RWPE2 (cell line): ENCODE results near the gene TCP10L.
"Not testable (repeated sequence)": the region's sequence is repeated elsewhere in the genome, so short reads cannot be mapped to it uniquely, and the experiment has no call there.

Experiments used
- ATAC-seq: fragments of 200-7000 bp; cut with Tn5 transposase; 3 replicates; pipeline ENCODE4 v1.9.1; 2021; ENCODE audit warnings: low read depth
- DNase-seq: peaks from one replicate; pipeline ENCODE4 v3.0.0-alpha.2; 2020; ENCODE audit warnings: low spot score
- H3K27ac ChIP-seq: fragments of 450-650 bp; 2 replicates; pipeline ENCODE4 v1.5.1; 2017; ENCODE audit warnings: mild to moderate bottlenecking; ENCODE audit not compliant: poor library complexity, severe bottlenecking
- H3K27me3 ChIP-seq: fragments of 250-450 bp; sonication (Bioruptor Pico); 2 replicates; pipeline ENCODE4 v1.5.1; 2021; ENCODE audit warnings: mild to moderate bottlenecking, moderate library complexity; ENCODE audit not compliant: insufficient read depth, poor library complexity, severe bottlenecking
- H3K36me3 ChIP-seq: fragments of 250-450 bp; sonication (Bioruptor Pico); 2 replicates; pipeline ENCODE4 v1.5.1; 2020; ENCODE audit warnings: low read depth, mild to moderate bottlenecking, moderate library complexity
- H3K4me1 ChIP-seq: fragments of 250-450 bp; sonication (Bioruptor Pico); 2 replicates; pipeline ENCODE4 v1.5.1; 2021; ENCODE audit warnings: mild to moderate bottlenecking, moderate library complexity; ENCODE audit not compliant: insufficient read depth, poor library complexity, severe bottlenecking
- H3K4me3 ChIP-seq: fragments of 250-450 bp; sonication (Bioruptor Pico); 2 replicates; pipeline ENCODE4 v1.5.1; 2021; ENCODE audit warnings: mild to moderate bottlenecking, moderate library complexity; ENCODE audit not compliant: severe bottlenecking
- H3K9me3 ChIP-seq: fragments of 250-450 bp; sonication (Bioruptor Pico); 2 replicates; pipeline ENCODE4 v1.5.1; 2021; ENCODE audit warnings: mild to moderate bottlenecking, moderate library complexity; ENCODE audit not compliant: severe bottlenecking
- TF ChIP-seq, protein P1 (sequence below): fragments of 450-650 bp; IDR thresholded peaks from one replicate; pipeline ENCODE4 v1.5.1; 2017; ENCODE audit warnings: mild to moderate bottlenecking, moderate library complexity; ENCODE audit not compliant: poor library complexity, severe bottlenecking

TCP10L gene

DNA sequence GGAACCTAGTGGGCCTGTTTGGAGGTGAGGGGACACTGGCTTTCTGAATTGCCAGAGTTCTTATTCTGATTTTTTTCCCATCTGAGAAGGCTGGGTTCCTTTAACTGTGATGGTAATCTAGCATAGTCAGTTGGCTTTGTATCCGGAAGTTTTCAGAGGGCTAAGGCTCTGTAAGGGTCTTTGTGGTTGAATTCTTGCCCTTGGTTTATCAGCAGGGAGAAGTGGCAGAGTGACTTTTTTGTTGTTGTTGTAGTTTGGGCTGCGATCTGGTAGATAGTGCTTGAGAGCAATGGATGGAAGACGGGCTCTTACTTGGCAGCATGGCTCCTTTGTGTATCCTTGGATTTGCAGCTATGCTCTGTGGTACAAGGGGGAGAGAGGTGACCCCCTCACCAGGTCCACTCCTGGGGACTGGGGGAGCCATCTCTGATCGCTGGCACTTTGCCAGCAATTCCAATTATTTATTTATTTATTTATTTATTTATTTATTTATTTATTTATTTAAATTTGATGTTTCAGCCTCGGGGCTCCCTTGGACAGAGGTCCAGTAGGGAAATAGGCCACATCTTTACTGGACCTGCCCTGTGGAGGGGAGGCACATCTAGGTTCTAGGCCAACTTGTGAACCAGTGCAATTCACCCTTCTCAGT is 18.5 kb downstream of the TCP10L start:
- DNase-seq (no peak), ATAC-seq (no peak)
- Histone ChIP-seq H3K27ac (no peak overlapping the region), H3K36me3 (no peaks in the 10 kb centered on the region), H3K4me3 (no peak overlapping the region), H3K9me3 (no peaks in the 10 kb centered on the region), H3K27me3 (no peaks in the 10 kb centered on the region), H3K4me1 (peaks cover 10% of the 10 kb centered on the region)
- TF ChIP-seq, protein P1, sequence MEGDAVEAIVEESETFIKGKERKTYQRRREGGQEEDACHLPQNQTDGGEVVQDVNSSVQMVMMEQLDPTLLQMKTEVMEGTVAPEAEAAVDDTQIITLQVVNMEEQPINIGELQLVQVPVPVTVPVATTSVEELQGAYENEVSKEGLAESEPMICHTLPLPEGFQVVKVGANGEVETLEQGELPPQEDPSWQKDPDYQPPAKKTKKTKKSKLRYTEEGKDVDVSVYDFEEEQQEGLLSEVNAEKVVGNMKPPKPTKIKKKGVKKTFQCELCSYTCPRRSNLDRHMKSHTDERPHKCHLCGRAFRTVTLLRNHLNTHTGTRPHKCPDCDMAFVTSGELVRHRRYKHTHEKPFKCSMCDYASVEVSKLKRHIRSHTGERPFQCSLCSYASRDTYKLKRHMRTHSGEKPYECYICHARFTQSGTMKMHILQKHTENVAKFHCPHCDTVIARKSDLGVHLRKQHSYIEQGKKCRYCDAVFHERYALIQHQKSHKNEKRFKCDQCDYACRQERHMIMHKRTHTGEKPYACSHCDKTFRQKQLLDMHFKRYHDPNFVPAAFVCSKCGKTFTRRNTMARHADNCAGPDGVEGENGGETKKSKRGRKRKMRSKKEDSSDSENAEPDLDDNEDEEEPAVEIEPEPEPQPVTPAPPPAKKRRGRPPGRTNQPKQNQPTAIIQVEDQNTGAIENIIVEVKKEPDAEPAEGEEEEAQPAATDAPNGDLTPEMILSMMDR: no peak

DNA sequence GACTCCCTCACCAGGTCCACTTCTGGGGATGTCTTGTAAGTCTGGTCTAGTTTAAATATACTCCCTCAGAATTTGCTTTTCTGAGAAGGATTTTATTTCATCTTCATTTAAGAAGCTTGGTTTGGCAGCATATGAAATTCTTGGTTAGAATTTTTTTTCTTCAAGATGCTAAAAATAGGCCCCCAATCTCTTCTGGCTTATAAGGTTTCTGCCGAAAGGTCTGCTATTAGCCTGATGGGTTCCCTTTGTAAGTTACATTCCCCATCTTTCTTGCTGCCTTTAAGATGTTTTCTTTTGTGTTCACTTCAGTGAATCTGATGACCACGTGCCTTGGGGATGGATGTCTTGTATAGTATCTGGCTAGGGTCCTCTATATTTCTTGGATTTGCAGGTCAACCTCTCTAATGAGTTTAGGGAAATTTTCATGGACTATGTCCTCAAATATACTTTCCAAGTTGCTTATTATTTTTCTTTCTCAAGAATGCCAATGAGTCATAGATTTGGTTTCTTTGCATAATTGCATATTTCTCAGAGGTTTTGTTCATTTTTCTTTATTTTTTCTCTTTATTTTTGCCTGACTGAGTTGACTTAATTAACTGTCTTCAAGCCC is 19.4 kb downstream of the TCP10L start:
- no peaks in the 10 kb centered on the region for H3K9me3 ChIP-seq
- TF ChIP-seq, protein P1: no peak
- H3K27ac ChIP-seq: no peak overlapping the region
- DNase-seq: no peak
- H3K4me3 ChIP-seq: no peak overlapping the region
- ATAC-seq: no peak
- no peaks in the 10 kb centered on the region for H3K36me3 ChIP-seq
- H3K27me3 ChIP-seq: no peaks in the 10 kb centered on the region
- peaks cover 10% of the 10 kb centered on the region for H3K4me1 ChIP-seq

DNA sequence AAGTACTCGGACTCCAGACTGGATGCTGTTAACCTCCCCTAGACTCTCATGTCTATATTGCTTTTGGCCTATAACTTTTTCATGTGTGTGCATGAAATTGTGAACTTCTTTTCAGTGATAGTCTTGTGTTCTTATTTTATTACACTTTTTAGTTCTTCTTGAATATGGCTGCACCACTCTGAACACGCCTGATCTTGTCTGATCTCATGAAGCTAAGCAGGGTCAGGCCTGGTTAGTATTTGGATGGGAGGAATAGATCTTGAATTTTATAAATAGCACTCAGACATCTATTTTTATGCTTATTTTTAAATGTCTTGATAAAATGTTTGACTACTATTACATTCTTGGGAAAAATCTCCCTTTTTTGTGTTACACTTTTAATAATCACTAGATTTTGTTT is 22.4 kb downstream of the TCP10L start:
- no peak overlapping the region for H3K4me3 ChIP-seq
- H3K36me3 ChIP-seq: no peaks in the 10 kb centered on the region
- H3K9me3 ChIP-seq: no peaks in the 10 kb centered on the region
- no peaks in the 10 kb centered on the region for H3K27me3 ChIP-seq
- H3K27ac ChIP-seq: no peak overlapping the region
- ATAC-seq: no peak
- TF ChIP-seq, protein P1: no peak
- no peak for DNase-seq
- H3K4me1 ChIP-seq: no peaks in the 10 kb centered on the region

DNA sequence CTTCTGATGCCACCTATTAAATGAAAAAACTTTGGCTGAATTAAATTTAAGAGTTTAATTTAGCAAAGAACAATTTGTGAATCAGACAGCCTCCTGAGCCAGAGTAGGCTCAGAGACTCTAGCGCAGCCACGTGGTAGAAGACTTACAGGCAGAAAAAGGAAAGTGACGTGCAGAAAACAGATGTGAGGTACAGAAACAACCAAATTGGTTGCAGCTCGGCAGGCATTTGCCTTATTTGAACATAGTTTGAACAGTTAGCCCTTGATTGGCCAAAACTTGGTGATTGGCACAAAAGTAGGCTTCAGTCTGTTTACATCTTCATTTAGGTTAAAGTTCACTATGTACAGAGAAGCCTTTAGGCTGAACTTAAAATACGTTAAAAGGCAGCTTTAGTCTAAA is 22.9 kb downstream of the TCP10L start:
- H3K27ac ChIP-seq: no peak overlapping the region
- H3K36me3 ChIP-seq: no peaks in the 10 kb centered on the region
- H3K4me3 ChIP-seq: no peak overlapping the region
- ATAC-seq (no peak; the same call in 2 of the 3 replicates), DNase-seq (no peak)
- no peaks in the 10 kb centered on the region for H3K4me1 ChIP-seq
- no peaks in the 10 kb centered on the region for H3K27me3 ChIP-seq
- H3K9me3 ChIP-seq: no peaks in the 10 kb centered on the region
- TF ChIP-seq, protein P1: peak; percentile 51

DNA sequence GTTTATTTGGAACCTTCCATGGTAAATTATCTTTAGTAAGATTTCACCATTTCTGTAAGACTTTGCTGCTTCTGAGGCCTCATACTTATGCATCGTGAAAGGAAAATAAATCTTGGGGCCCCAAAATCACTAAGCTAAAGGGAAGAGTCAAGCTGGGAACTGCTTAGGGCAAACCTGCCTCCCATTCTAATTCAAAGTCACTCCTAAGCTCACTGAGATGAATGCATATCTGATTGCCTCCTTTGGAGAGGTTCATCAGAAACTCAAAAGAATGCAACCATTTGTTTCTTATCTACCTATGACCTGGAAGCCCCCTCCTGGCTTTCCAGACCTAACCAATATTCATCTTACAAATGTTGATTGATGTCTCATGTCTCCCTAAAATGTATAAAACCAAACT is 23.8 kb downstream of the TCP10L start:
- not testable (repeated sequence) for H3K36me3 ChIP-seq, H3K4me3 ChIP-seq, H3K9me3 ChIP-seq, H3K27me3 ChIP-seq, H3K4me1 ChIP-seq, ATAC-seq, DNase-seq, H3K27ac ChIP-seq
